HG02610 (cell line): ENCODE data around the gene TOLLIP.
"Not testable (repeated sequence)": the region's sequence is repeated elsewhere in the genome, so short reads cannot be mapped to it uniquely, and the experiment has no call there.

ENCODE experiments used
- ATAC-seq: cut with Tn5 transposase; IDR thresholded peaks from one replicate; pipeline ENCODE4 v1.9.1; 2021; ENCODE audit warnings: mild to moderate bottlenecking, moderate library complexity; ENCODE audit not compliant: unreplicated experiment

TOLLIP gene

DNA sequence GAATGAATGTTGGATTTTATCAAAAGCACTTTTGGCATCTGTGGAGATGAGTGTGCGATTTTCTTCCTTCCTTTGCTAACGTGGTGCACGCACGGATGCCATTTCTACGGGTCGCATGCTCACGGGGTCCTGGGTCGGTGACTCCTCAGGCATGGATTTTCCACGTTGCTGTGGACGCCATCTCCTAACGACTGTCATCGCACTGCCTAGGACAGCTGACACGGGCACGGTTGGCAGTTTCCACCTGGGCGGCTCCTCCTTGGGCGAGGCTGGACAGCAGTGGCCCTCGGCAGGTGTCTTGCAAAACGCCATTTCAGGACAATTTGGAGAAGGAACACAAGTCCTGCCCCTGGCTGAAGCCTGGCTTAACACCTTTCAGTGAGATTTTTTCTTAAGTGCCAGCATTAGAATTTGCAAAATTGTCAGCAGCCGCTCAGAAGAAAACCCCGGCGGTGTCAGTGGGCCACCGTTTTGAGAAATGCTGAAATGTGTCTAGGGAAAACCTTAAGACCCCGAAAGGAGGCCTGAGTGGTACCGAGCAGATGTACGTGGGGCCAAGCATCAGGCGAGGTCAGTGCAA lies 34.7 kb upstream of the TOLLIP start:
- ATAC-seq = no peak

DNA sequence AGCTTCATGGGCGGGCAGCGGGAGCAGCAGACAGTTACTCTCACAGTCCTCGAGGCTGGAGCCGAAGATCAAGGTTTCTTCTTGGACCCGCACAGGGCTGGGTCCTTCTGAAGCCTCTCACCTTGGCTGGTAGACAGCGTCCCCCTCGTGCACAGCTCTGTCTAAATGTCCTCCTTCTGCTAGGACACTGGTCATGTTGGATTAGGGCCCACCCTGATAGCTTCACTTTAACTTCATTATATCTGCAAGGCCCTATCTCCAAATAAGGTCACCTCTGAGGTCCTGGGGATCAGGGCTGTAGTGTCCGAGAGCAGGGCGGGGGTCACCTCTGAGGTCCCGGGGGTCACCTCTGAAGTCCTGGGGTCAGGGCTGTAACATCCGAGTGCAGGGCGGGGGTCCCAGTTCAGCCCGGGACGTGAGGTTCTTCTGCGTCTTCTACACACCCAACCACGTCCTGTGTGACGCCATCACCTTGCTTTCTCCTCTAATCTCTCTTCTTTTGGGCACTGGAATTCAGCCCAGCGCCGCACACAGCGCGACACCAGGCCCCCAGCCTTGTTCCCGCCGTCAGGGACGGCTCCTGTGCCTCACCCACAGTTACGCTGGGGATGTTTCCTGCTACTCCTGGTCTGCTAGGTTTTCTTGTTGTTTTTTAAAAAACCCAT lies 34.1 kb upstream of the TOLLIP start:
- ATAC-seq = no peak

- ATAC-seq = no peak
Observed at GRCh38 chr11:1342946-1343345, 33.5 kb upstream of the TOLLIP start.

DNA sequence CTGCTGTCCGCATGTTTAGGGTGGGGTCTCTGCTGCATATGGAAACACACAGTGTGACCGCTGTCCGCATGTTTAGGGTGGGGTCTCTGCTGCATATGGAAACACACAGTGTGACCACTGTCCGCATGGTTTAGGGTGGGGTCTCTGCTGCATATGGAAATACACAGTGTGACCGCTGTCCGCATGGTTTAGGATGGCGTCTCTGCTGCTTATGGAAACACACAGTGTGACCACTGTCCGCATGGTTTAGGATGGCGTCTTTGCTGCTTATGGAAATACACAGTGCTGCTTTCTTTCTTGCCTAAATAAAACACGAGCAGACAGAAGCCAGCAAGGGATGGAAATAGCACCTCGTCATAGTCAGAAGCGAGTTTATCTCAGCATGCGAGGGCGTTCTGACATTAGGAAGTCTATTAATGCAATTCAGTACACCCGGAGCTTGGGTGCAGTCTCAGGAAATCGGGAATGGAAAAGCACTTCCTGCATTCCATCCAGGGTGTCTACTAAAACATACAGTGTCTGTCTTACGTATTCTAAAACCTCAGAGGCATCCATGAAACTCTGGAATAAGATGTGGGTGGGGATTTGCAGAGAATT lies 32.6 kb upstream of the TOLLIP start:
- no peak for ATAC-seq

GRCh38 chr11:1341226-1341625 lies 31.8 kb upstream of the TOLLIP start:
- ATAC-seq = not testable (repeated sequence)

- no peak for ATAC-seq
Observed at GRCh38 chr11:1340111-1340510, 30.7 kb upstream of the TOLLIP start.

GRCh38 chr11:1339066-1339675 lies 29.7 kb upstream of the TOLLIP start:
- no peak for ATAC-seq

GRCh38 chr11:1338201-1339065 lies 29.0 kb upstream of the TOLLIP start:
- no peak for ATAC-seq

- ATAC-seq = no peak
Observed at GRCh38 chr11:1337647-1338007, 28.2 kb upstream of the TOLLIP start.

- ATAC-seq = no peak
Observed at GRCh38 chr11:1336836-1337646, 27.6 kb upstream of the TOLLIP start.

- ATAC-seq = no peak
Observed at GRCh38 chr11:1335811-1336761, 26.7 kb upstream of the TOLLIP start.

DNA sequence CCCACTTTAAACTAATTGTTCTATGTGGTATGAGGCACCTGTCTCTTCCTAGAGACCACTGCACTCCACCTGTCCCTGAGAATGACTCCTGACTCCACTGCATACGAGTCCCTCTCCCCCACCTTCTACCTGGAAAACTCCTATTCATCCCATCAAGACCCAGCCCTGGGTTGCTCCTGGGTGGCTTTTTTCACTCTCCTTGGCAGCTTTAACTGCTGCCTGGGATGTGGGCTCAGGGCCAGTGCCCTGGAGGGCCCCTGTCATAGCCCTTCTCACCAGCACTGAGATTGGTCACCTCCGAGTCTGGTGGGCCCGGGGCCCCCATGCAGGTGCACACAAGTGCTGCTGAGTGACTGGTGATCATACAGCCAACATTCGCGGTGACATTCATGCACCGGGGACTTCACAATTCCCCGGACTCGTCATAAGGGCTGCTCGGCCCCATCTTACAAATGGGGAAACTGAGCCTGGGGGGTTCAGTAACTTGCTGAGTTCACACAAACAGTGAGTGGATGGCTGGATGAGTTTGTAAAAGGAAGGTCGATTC lies 25.9 kb upstream of the TOLLIP start:
- no peak for ATAC-seq

- ATAC-seq = no peak
Observed at GRCh38 chr11:1333860-1334259, 24.4 kb upstream of the TOLLIP start.

DNA sequence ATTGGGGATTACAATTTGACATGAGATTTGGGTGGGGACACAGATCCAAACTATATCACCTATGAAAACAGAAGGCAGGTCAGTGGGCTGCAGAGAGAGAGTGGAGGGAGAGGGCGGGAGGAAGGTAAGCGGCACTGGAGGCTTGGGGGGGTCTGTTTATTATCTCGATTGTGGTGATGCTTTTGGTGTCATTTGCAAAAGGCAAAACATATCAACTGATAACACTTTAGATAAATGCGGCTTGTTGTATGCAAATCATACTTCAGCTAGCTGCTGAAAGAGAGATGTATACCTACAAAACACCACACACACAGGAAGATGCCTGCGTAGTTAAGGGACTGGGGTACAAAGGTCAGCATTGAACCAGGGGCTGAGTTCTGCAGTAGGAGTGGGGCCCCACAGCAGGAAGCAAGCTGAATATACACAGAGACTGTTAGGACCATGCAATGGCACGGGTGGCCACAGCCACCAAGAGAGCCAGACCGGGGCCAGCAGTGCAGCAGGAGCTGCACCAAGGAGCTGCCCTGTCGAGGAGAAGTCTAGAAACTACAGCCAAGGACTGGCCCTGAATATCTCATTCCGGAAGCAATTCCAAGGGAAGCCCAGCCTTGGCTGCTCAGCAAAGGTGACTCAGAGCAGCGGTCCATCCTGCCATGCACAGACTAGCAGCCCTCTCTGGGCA lies 23.8 kb upstream of the TOLLIP start:
- ATAC-seq = no peak

- ATAC-seq = no peak
Observed at GRCh38 chr11:1330473-1330872, 21.0 kb upstream of the TOLLIP start.

- no peak for ATAC-seq
Observed at GRCh38 chr11:1327064-1327460, 17.6 kb upstream of the TOLLIP start.

- no peak for ATAC-seq
Observed at GRCh38 chr11:1326435-1327063, 17.1 kb upstream of the TOLLIP start.

DNA sequence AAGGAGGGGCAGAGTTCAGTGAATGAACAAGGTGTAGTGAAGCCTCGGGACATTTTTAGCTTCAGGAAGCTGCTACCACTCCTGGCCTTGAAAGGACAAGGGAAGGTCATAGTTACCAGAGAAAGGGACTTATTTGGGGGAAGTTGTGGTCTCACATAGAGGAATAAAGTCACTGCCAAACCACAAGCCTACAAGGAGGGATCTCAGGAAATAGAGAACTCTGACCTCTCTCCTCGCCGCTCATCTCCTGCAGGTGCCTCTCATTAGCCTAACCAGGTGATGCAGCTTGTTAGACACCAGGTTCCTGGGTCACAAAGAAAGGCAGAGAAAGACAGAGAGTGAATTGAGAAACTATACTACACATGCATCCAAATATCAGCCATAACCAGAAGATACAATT lies 14.3 kb upstream of the TOLLIP start:
- no peak for ATAC-seq
